HepG2 (cell line): ENCODE measurements around the gene PKMYT1.

Experiments
- PCBP2 ChIP-seq: fragments of 200-400 bp; formaldehyde crosslinking; optimal IDR thresholded peaks from 2 replicates; pipeline ENCODE3; 2018; ENCODE audit warnings: low read length, low read depth; ENCODE audit not compliant: poor library complexity, severe bottlenecking
- POLR2AphosphoS5 ChIP-seq: IDR thresholded peaks from 2 replicates; pipeline ENCODE4 v1.6.1; 2012; ENCODE audit warnings: low read depth, low read length

DNA sequence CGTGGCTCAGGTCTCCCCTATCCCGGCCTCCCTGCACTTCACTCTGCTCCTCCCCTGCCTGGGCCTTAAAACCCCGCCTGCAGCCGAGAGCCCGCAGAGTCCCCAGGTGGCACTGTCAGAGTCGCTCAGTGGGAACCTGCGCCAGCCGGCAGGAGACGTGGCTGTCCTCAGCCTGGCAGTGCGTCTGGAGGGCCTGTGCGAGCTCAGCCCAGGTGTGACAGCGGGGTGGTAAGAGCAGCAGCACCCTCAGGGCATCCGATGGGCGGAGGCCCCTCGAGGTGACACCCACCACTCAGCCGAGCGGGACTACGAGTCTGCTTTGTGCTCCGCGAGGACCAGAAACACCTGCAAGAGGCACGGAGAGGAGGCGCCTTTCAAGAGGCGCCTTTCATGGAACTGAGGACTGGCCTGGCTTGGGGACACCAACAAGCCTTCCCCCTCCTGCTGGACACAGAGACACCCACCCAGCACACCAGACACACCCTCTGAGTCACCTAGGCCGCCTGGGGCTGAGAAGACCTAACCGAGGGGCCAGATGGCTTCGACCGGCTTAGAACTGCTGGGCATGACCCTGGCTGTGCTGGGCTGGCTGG is 32.7 kb upstream of the PKMYT1 start, which contains the start of gene CLDN9:
- TF ChIP-seq PCBP2 (no peak), POLR2AphosphoS5 (no peak)
